Measurements from ENCODE around the gene PRR5.

The PRR5 gene

GRCh38 chr22:44760476-44760875, 58.5 kb downstream of the PRR5 start:
- Histone ChIP-seq H4K20me1 (ENCODE audit: insufficient read depth) (no peaks in the 10 kb centered on the region), H2AFZ (ENCODE audit: low read depth) (no peak overlapping the region), H3K4me1 (ENCODE audit: low read depth, poor library complexity, severe bottlenecking) (no peaks in the 10 kb centered on the region), H3K9ac (no peak overlapping the region), H3K36me3 (ENCODE audit: insufficient read depth) (no peaks in the 10 kb centered on the region), H3K79me2 (ENCODE audit: insufficient read depth, low read depth) (no peaks in the 10 kb centered on the region), H3K4me3 (IDR thresholded peaks at IDR 0.05; ENCODE audit: insufficient read depth, low read depth, low read length) (no peak overlapping the region), H3K27ac (no peak overlapping the region), H3K4me2 (no peak overlapping the region), H3K27me3 (ENCODE audit: insufficient read depth, low read depth) (no peaks in the 10 kb centered on the region; the same call in 1 of the 2 replicates)
- no peak for TF ChIP-seq CTCF (conservative IDR thresholded peaks at IDR 0.05; ENCODE audit: low read depth, low read length)

- H3K27ac ChIP-seq: no peak overlapping the region
- H4K20me1 ChIP-seq (ENCODE audit: insufficient read depth): no peaks in the 10 kb centered on the region
- H3K36me3 ChIP-seq (ENCODE audit: insufficient read depth): no peaks in the 10 kb centered on the region
- no peak overlapping the region for H3K9ac ChIP-seq
- H3K79me2 ChIP-seq (ENCODE audit: insufficient read depth, low read depth): no peaks in the 10 kb centered on the region
- no peaks in the 10 kb centered on the region for H3K4me1 ChIP-seq (ENCODE audit: low read depth, poor library complexity, severe bottlenecking)
- no peaks in the 10 kb centered on the region; the same call in 1 of the 2 replicates for H3K27me3 ChIP-seq (ENCODE audit: insufficient read depth, low read depth)
- TF ChIP-seq CTCF (conservative IDR thresholded peaks at IDR 0.05; ENCODE audit: low read depth, low read length): no peak
- no peak overlapping the region for H3K4me3 ChIP-seq (IDR thresholded peaks at IDR 0.05; ENCODE audit: insufficient read depth, low read depth, low read length)
- no peak overlapping the region for H2AFZ ChIP-seq (ENCODE audit: low read depth)
- no peak overlapping the region for H3K4me2 ChIP-seq
Measured at GRCh38 chr22:44761025-44761424, 59.0 kb downstream of the PRR5 start.

GRCh38 chr22:44764373-44764772, 62.4 kb downstream of the PRR5 start:
- Histone ChIP-seq H3K4me2 (no peak overlapping the region), H3K4me1 (ENCODE audit: low read depth, poor library complexity, severe bottlenecking) (no peaks in the 10 kb centered on the region), H3K4me3 (IDR thresholded peaks at IDR 0.05; ENCODE audit: insufficient read depth, low read depth, low read length) (no peak overlapping the region), H3K79me2 (ENCODE audit: insufficient read depth, low read depth) (no peaks in the 10 kb centered on the region), H3K9ac (no peak overlapping the region), H2AFZ (ENCODE audit: low read depth) (no peak overlapping the region), H3K27ac (no peak overlapping the region), H4K20me1 (ENCODE audit: insufficient read depth) (no peaks in the 10 kb centered on the region), H3K36me3 (ENCODE audit: insufficient read depth) (no peaks in the 10 kb centered on the region), H3K27me3 (ENCODE audit: insufficient read depth, low read depth) (peaks cover 4% of the 10 kb centered on the region; the same call in 1 of the 2 replicates)
- TF ChIP-seq CTCF (conservative IDR thresholded peaks at IDR 0.05; ENCODE audit: low read depth, low read length): no peak

- H3K4me2 ChIP-seq: no peak overlapping the region
- no peaks in the 10 kb centered on the region for H3K4me1 ChIP-seq (ENCODE audit: low read depth, poor library complexity, severe bottlenecking)
- no peak overlapping the region for H3K27ac ChIP-seq
- no peak overlapping the region for H2AFZ ChIP-seq (ENCODE audit: low read depth)
- H3K4me3 ChIP-seq (IDR thresholded peaks at IDR 0.05; ENCODE audit: insufficient read depth, low read depth, low read length): no peak overlapping the region
- no peaks in the 10 kb centered on the region for H3K79me2 ChIP-seq (ENCODE audit: insufficient read depth, low read depth)
- no peak overlapping the region for H3K9ac ChIP-seq
- H4K20me1 ChIP-seq (ENCODE audit: insufficient read depth): no peaks in the 10 kb centered on the region
- no peaks in the 10 kb centered on the region for H3K36me3 ChIP-seq (ENCODE audit: insufficient read depth)
- TF ChIP-seq CTCF (conservative IDR thresholded peaks at IDR 0.05; ENCODE audit: low read depth, low read length): no peak
- H3K27me3 ChIP-seq (ENCODE audit: insufficient read depth, low read depth): peaks cover 4% of the 10 kb centered on the region; the same call in 1 of the 2 replicates
Measured at GRCh38 chr22:44764974-44765373, 63.0 kb downstream of the PRR5 start.
